Calu3 (cell line): Measurements from ENCODE around the gene SSB. TPM values are rescaled to one million over a fixed set of nuclear protein-coding genes. Genes with fewer than 3 reads are reported as not detected.
"Not testable (repeated sequence)": the region's sequence is repeated elsewhere in the genome, so short reads cannot be mapped to it uniquely, and the experiment has no call there.

Experiments
- BruUV-seq: library from RNA; stranded (reverse); fragments of 400-500 nt; replicated peaks from 2 replicates; lab custom pipeline; 2021; lab: Mats Ljungman, UMichigan
- CTCF ChIA-PET: fragments of 300-600 bp; sonication (Branson Sonifier 250); formaldehyde crosslinking; loops from one replicate; lab custom pipeline; 2022; ENCODE audit warnings: antibody characterized with exemption; lab: Charles Lee
- DNase-seq: peaks from one replicate; pipeline ENCODE4 v3.0.0; 2022
- H3K27ac Mint-ChIP-seq: one replicate; pipeline ENCODE4 v1.8.0; 2022; ENCODE audit warnings: mixed read lengths; ENCODE audit not compliant: unreplicated experiment
- H3K27me3 Mint-ChIP-seq: one replicate; pipeline ENCODE4 v1.8.0; 2022; ENCODE audit warnings: mixed read lengths; ENCODE audit not compliant: unreplicated experiment
- H3K36me3 Mint-ChIP-seq: one replicate; pipeline ENCODE4 v1.8.0; 2022; ENCODE audit warnings: mild to moderate bottlenecking, moderate library complexity, mixed read lengths; ENCODE audit not compliant: insufficient read depth, unreplicated experiment
- H3K4me1 Mint-ChIP-seq: one replicate; pipeline ENCODE4 v1.8.0; 2022; ENCODE audit warnings: mild to moderate bottlenecking, low read depth, mixed read lengths; ENCODE audit not compliant: unreplicated experiment
- H3K4me3 Mint-ChIP-seq: one replicate; pipeline ENCODE4 v1.8.0; 2022; ENCODE audit warnings: mild to moderate bottlenecking, low read depth, moderate library complexity, mixed read lengths; ENCODE audit not compliant: unreplicated experiment
- H3K9me3 Mint-ChIP-seq: one replicate; pipeline ENCODE4 v1.8.0; 2022; ENCODE audit warnings: low read depth, mixed read lengths; ENCODE audit not compliant: unreplicated experiment
- intact Hi-C: fragments of 100-400 bp; cut with micrococcal nuclease; formaldehyde crosslinking; loops from one replicate; pipeline ENCODE4 v1.10.0; 2022; ENCODE audit not compliant: unreplicated experiment
- total RNA-seq: library from RNA; stranded (reverse); gene quantifications from 2 replicates; pipeline ENCODE4 v1.2.3, GENCODE V29; 2022
- TF ChIP-seq, protein P1 (sequence below): fragments of 200-600 bp; IDR thresholded peaks from one replicate; pipeline ENCODE4 v1.8.0; 2022; ENCODE audit warnings: antibody characterized with exemption; ENCODE audit not compliant: unreplicated experiment

Gene SSB
- total RNA-seq, 1 experiment from 2014 or later: 143 TPM

- TF ChIP-seq, protein P1, sequence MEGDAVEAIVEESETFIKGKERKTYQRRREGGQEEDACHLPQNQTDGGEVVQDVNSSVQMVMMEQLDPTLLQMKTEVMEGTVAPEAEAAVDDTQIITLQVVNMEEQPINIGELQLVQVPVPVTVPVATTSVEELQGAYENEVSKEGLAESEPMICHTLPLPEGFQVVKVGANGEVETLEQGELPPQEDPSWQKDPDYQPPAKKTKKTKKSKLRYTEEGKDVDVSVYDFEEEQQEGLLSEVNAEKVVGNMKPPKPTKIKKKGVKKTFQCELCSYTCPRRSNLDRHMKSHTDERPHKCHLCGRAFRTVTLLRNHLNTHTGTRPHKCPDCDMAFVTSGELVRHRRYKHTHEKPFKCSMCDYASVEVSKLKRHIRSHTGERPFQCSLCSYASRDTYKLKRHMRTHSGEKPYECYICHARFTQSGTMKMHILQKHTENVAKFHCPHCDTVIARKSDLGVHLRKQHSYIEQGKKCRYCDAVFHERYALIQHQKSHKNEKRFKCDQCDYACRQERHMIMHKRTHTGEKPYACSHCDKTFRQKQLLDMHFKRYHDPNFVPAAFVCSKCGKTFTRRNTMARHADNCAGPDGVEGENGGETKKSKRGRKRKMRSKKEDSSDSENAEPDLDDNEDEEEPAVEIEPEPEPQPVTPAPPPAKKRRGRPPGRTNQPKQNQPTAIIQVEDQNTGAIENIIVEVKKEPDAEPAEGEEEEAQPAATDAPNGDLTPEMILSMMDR: no peak
- CTCF ChIA-PET: no interaction called here
- Mint-ChIP-seq H3K27ac (no peak overlapping the region), H3K36me3 (peaks cover 6% of the 10 kb centered on the region), H3K4me3 (no peak overlapping the region), H3K27me3 (no peaks in the 10 kb centered on the region), H3K4me1 (peaks cover 9% of the 10 kb centered on the region), H3K9me3 (no peaks in the 10 kb centered on the region)
- BruUV-seq: no TSS peak
- intact Hi-C loops: no loop called here
- no peak for DNase-seq
Measured at GRCh38 chr2:169834401-169834800, 35.7 kb downstream of the SSB start.

DNA sequence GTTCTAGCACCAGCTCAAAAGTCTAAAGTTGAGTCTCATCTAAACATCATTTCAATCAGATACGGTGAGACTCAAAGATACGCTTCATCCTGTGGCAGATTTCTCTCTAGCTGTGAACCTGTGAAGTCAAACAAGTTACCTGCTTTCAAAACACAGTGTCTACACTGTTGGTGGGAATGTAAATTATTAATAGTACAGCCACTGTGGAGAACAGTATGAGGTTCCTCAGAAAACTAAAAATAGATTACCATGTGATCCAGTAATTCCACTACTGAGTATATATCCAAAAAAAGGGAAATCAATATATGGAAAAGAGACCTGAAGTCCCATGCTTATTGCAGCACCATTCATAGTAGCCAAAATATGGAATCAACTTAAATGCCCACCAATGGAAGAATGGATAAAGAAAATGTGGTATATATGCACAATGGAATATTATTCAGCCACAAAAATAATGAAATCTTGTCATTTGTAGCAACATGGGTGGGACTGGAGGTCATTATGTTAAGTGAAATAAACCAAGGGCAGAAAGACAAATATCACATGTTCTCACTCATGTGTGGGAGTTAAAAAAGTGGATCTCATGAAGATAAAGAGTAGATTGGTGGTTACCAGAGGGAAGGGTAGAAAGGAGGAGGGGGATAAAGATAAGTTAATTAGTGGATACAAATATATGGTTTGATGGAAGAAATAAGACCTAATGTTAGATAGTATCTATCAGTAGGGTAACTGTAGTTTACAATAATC lies 40.2 kb downstream of the SSB start:
- no TSS peak for BruUV-seq
- DNase-seq: no peak
- H3K4me1 Mint-ChIP-seq: peaks cover 15% of the 10 kb centered on the region
- no peaks in the 10 kb centered on the region for H3K27me3 Mint-ChIP-seq
- no peak overlapping the region for H3K4me3 Mint-ChIP-seq
- H3K27ac Mint-ChIP-seq: no peak overlapping the region
- intact Hi-C loops: no loop called here
- no peaks in the 10 kb centered on the region for H3K9me3 Mint-ChIP-seq
- TF ChIP-seq, protein P1: no peak
- CTCF ChIA-PET: no interaction called here
- H3K36me3 Mint-ChIP-seq: no peaks in the 10 kb centered on the region

DNA sequence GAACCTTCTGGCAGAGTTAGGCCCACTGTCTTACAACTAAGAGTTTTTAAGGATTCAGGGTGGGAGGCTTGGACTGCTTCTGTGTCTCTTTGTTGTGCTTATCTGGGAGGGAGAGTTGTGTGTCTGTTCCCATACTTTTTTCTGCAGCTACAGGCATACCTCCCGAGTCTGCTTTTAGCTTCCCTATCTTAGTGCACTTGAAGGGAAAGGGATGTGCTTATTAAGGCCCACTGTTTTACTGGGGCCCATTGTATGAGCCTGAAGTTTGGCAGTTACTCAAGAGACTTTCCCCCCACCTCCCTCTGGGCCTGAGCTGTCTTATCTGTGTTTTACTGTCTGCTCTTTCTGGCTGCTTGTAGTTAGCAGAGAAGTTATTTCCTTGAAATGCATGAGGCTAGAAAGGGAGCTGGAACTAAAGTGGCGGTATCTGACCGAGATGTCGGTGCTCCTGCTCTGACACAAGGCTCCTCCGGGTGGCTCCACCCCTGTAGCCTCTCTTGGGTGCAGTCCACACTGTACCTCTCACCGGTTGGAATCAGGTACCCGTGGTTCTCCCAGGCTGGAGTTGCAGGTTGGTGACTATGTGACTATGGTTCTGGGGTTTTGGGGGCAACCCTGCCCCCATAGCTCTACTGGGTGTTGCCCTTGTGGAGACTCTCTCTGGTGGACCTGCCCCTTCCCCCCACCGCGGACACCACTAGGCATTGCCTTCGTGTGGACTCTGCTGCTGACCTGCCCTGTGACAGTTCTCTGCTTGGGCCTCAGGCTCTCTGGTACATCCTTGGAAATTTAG lies 41.5 kb downstream of the SSB start:
- H3K4me1 Mint-ChIP-seq: peaks cover 15% of the 10 kb centered on the region
- intact Hi-C loops: no loop called here
- no peaks in the 10 kb centered on the region for H3K36me3 Mint-ChIP-seq
- CTCF ChIA-PET: no interaction called here
- TF ChIP-seq, protein P1: no peak
- DNase-seq: no peak
- no peaks in the 10 kb centered on the region for H3K27me3 Mint-ChIP-seq
- no peak overlapping the region for H3K4me3 Mint-ChIP-seq
- no TSS peak for BruUV-seq
- H3K27ac Mint-ChIP-seq: no peak overlapping the region
- H3K9me3 Mint-ChIP-seq: no peaks in the 10 kb centered on the region

GRCh38 chr2:169840747-169841142 lies 42.1 kb downstream of the SSB start:
- CTCF ChIA-PET: no interaction called here
- TF ChIP-seq, protein P1: no peak
- no peaks in the 10 kb centered on the region for H3K27me3 Mint-ChIP-seq
- no peaks in the 10 kb centered on the region for H3K36me3 Mint-ChIP-seq
- intact Hi-C loops: no loop called here
- no peaks in the 10 kb centered on the region for H3K9me3 Mint-ChIP-seq
- H3K27ac Mint-ChIP-seq: no peak overlapping the region
- H3K4me3 Mint-ChIP-seq: no peak overlapping the region
- BruUV-seq: no TSS peak
- H3K4me1 Mint-ChIP-seq: peaks cover 15% of the 10 kb centered on the region
- DNase-seq: no peak

GRCh38 chr2:169841625-169842024 lies 43.0 kb downstream of the SSB start:
- H3K4me1 Mint-ChIP-seq: peaks cover 15% of the 10 kb centered on the region
- H3K36me3 Mint-ChIP-seq, H3K27ac Mint-ChIP-seq, DNase-seq, intact Hi-C loops, H3K4me3 Mint-ChIP-seq, H3K27me3 Mint-ChIP-seq, CTCF ChIA-PET, BruUV-seq, H3K9me3 Mint-ChIP-seq: not testable (repeated sequence)
